Gastrocnemius medialis (tissue), 4 donors: Measurements from ENCODE around the gene YPEL1.
"Not testable (repeated sequence)": the region's sequence is repeated elsewhere in the genome, so short reads cannot be mapped to it uniquely, and the experiment has no call there.

Source experiments
- POLR2A ChIP-seq, 2 donors: fragments of 450-650 bp; IDR thresholded peaks; one replicate each; pipeline ENCODE4 v1.6.1; 2017; ENCODE audit warnings: antibody characterized with exemption in 2 of 2, mild to moderate bottlenecking in 2 of 2, moderate library complexity in 2 of 2
- TF ChIP-seq, protein P1 (sequence below), 5 experiments: fragments of 450-650 bp in 3 of 5; fragments of 200-600 bp in 2 of 5; sonication (generic) in 2 of 5; IDR thresholded peaks in 4 of 5; conservative IDR thresholded peaks in 1 of 5; 1 replicate in 4 of 5; 2 replicates in 1 of 5; pipeline ENCODE4 v1.5.1; 2016 to 2019; ENCODE audit warnings: antibody characterized with exemption in 5 of 5, mild to moderate bottlenecking in 3 of 5, moderate library complexity in 3 of 5

DNA sequence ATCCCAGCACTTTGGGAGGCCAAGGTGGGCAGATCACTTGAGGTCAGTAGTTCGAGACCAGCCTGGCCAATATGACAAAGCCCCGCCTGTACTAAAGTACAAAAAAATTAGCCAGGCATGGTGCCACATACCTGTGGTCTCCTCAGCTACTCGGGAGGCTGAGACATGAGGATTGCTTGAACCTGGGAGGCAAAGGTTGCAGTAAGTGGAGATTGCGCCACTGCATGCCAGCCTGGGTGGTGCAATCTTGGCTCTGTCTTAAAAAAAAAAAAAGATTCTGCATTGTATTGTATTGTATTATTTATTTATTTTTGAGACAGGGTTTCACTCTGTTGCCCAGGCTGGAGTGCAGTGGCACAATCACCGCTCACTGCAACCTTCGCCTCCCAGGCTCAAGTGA, 9.3 kb upstream of the YPEL1 start:
- not testable (repeated sequence) for TF ChIP-seq POLR2A (IDR thresholded peaks at IDR 0.05)
- TF ChIP-seq, protein P1, sequence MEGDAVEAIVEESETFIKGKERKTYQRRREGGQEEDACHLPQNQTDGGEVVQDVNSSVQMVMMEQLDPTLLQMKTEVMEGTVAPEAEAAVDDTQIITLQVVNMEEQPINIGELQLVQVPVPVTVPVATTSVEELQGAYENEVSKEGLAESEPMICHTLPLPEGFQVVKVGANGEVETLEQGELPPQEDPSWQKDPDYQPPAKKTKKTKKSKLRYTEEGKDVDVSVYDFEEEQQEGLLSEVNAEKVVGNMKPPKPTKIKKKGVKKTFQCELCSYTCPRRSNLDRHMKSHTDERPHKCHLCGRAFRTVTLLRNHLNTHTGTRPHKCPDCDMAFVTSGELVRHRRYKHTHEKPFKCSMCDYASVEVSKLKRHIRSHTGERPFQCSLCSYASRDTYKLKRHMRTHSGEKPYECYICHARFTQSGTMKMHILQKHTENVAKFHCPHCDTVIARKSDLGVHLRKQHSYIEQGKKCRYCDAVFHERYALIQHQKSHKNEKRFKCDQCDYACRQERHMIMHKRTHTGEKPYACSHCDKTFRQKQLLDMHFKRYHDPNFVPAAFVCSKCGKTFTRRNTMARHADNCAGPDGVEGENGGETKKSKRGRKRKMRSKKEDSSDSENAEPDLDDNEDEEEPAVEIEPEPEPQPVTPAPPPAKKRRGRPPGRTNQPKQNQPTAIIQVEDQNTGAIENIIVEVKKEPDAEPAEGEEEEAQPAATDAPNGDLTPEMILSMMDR (IDR thresholded peaks at IDR 0.05 in 4 of 5, conservative IDR thresholded peaks at IDR 0.05 in 1 of 5) = not testable (repeated sequence)
